ENCODE data around the gene LHFPL2. TPM values are rescaled to one million over a fixed set of nuclear protein-coding genes. Genes with fewer than 3 reads are reported as not detected.

Gene LHFPL2
- total and polyA plus RNA-seq, 2 donors (not counting 1 experiment from before 2014, with no cell fraction given) = 3.8 to 35.5 TPM

GRCh38 chr5:78677777-78678668, 29.5 kb upstream of the LHFPL2 start:
- H3K9ac ChIP-seq (ENCODE audit: low read length) = no peak overlapping the region
- H3K4me3 Mint-ChIP-seq = no peak overlapping the region
- H3K27ac Mint-ChIP-seq = no peak overlapping the region
- H3K4me3 ChIP-seq (ENCODE audit: control extremely low read depth in 1 of 5, extremely low read depth in 1 of 5, insufficient read depth in 1 of 5, low read depth in 2 of 5, low read length in 4 of 5) = no peak overlapping the region
- no peaks in the 10 kb centered on the region for H3K36me3 ChIP-seq (replicated peaks in 1 of 2; ENCODE audit: control extremely low read depth in 1 of 2, control insufficient read depth in 1 of 2, extremely low read depth in 1 of 2, insufficient read depth in 2 of 2, low read length in 1 of 2)
- ChIA-PET POLR2A (no interaction called here), CTCF (no interaction called here)
- TF ChIP-seq CTCF (IDR thresholded peaks at IDR 0.05) (no peak), EZH2 (IDR thresholded peaks at IDR 0.05; ENCODE audit: borderline replicate concordance, insufficient read depth, low read depth, low read length, poor library complexity, severe bottlenecking) (no peak)
- ATAC-seq (ENCODE audit: low read depth) (no peak), DNase-seq (no peak)
- no peaks in the 10 kb centered on the region for H3K79me2 ChIP-seq (ENCODE audit: control insufficient read depth, insufficient read depth, low read length)
- H3K4me1 Mint-ChIP-seq = no peaks in the 10 kb centered on the region
- peaks cover 0 to 7% (median 0%) of the 10 kb centered on the region in 3 donors for H3K9me3 ChIP-seq (ENCODE audit: control extremely low read depth in 1 of 3, control insufficient read depth in 2 of 3, insufficient read depth in 1 of 3, low read length in 2 of 3)
- intact Hi-C loops (cut with micrococcal nuclease) = no loop called here
- no peaks in the 10 kb centered on the region for H4K20me1 ChIP-seq (ENCODE audit: control insufficient read depth, insufficient read depth, low read length, poor library complexity, severe bottlenecking)
- H3K27me3 ChIP-seq (replicated peaks in 1 of 4; ENCODE audit: control extremely low read depth in 1 of 4, control insufficient read depth in 3 of 4, insufficient read depth in 4 of 4, low read length in 3 of 4) = peaks cover 0 to 3% (median 0%) of the 10 kb centered on the region in 4 experiments
- WGBS (ENCODE audit: insufficient coverage) = 100% methylated on average over 2 of the region's 6 CpGs
- H2AFZ ChIP-seq (ENCODE audit: insufficient read depth, low read depth, low read length, poor library complexity, severe bottlenecking) = no peak overlapping the region
- no peak overlapping the region for H3K27ac ChIP-seq (ENCODE audit: low read length in 2 of 2)
- H3K9me3 Mint-ChIP-seq (ENCODE audit: insufficient read depth) = no peaks in the 10 kb centered on the region
- no peaks in the 10 kb centered on the region for H3K4me1 ChIP-seq (ENCODE audit: control insufficient read depth in 2 of 2, insufficient read depth in 2 of 2, low read length in 2 of 2)
- peaks cover 6% of the 10 kb centered on the region for H3K27me3 Mint-ChIP-seq
- no peak overlapping the region for H3K4me2 ChIP-seq (replicated peaks; ENCODE audit: low read depth, low read length, poor library complexity, severe bottlenecking)
